PFSK-1 (cell line): ENCODE data around the gene RPS6KA5.

Experiments used
- FOXP2 ChIP-seq: optimal IDR thresholded peaks from 2 replicates; pipeline ENCODE3; 2011; ENCODE audit warnings: borderline replicate concordance, control low read depth, inconsistent platforms; ENCODE audit not compliant: insufficient read depth; ENCODE audit errors: extremely low read length, extremely low read depth
- POLR2AphosphoS5 ChIP-seq: IDR thresholded peaks from 2 replicates; pipeline ENCODE4 v1.6.1; 2012; ENCODE audit warnings: low read depth, mild to moderate bottlenecking, control low read depth, low read length, moderate library complexity
- REST ChIP-seq, 2 experiments: IDR thresholded peaks; 2 replicates each; pipeline versions ENCODE4 v1.6.1 to v1.8.0; 2011 to 2012; ENCODE audit warnings: low read depth in 2 of 2, low read length in 2 of 2, control low read depth in 1 of 2, inconsistent platforms in 1 of 2, mild to moderate bottlenecking in 1 of 2, moderate library complexity in 1 of 2; ENCODE audit not compliant: insufficient read depth in 1 of 2
- SIN3A ChIP-seq: IDR thresholded peaks from 2 replicates; pipeline ENCODE4 v1.6.1; 2012; ENCODE audit warnings: mild to moderate bottlenecking, low read length, moderate library complexity, borderline replicate concordance; ENCODE audit not compliant: insufficient read depth
- TAF1 ChIP-seq: IDR thresholded peaks from 2 replicates; pipeline ENCODE4 v1.6.1; 2012; ENCODE audit warnings: low read length, control low read depth, borderline replicate concordance; ENCODE audit not compliant: insufficient read depth

Gene RPS6KA5

GRCh38 chr14:91075553-91075952 lies 15.1 kb upstream of the RPS6KA5 start:
- TF ChIP-seq SIN3A (no peak), FOXP2 (no peak), POLR2AphosphoS5 (no peak), REST (IDR thresholded peaks at IDR 0.05; ENCODE audit: insufficient read depth in 1 of 2, low read depth in 2 of 2, low read length in 2 of 2) (no peak), TAF1 (no peak)

GRCh38 chr14:91070572-91070971 lies 10.1 kb upstream of the RPS6KA5 start:
- TF ChIP-seq TAF1: no peak
- no peak for TF ChIP-seq FOXP2
- no peak for TF ChIP-seq REST (IDR thresholded peaks at IDR 0.05; ENCODE audit: insufficient read depth in 1 of 2, low read depth in 2 of 2, low read length in 2 of 2)
- no peak for TF ChIP-seq SIN3A
- no peak for TF ChIP-seq POLR2AphosphoS5

- TF ChIP-seq FOXP2 (no peak), SIN3A (no peak), POLR2AphosphoS5 (no peak), TAF1 (no peak), REST (IDR thresholded peaks at IDR 0.05; ENCODE audit: insufficient read depth in 1 of 2, low read depth in 2 of 2, low read length in 2 of 2) (no peak)
Measured at GRCh38 chr14:91068642-91069041, 8.2 kb upstream of the RPS6KA5 start.

- no peak for TF ChIP-seq FOXP2
Measured at GRCh38 chr14:91067186-91067585, 6.7 kb upstream of the RPS6KA5 start.

- no peak for TF ChIP-seq TAF1
- TF ChIP-seq REST (IDR thresholded peaks at IDR 0.05; ENCODE audit: insufficient read depth in 1 of 2, low read depth in 2 of 2, low read length in 2 of 2): no peak
- TF ChIP-seq SIN3A: no peak
- no peak for TF ChIP-seq FOXP2
- TF ChIP-seq POLR2AphosphoS5: no peak
Measured at GRCh38 chr14:91065266-91065665, 4.8 kb upstream of the RPS6KA5 start.
